Kidney capillary endothelial cell (primary cell): Measurements from ENCODE around the gene ITM2A.

Experiments
- DNase-seq: peaks from one replicate; pipeline ENCODE4 v3.0.0-alpha.2; 2018; ENCODE audit warnings: low spot score

ITM2A gene

GRCh38 chrX:79366873-79367749 lies at the start of gene ITM2A:
Gene ITM2A (minus strand): TSS chrX:79367334. CDS start chrX:79367215, 119 bp downstream.
- DNase-seq: no peak

GRCh38 chrX:79415056-79415455 lies 47.9 kb upstream of the ITM2A start:
- DNase-seq: no peak

GRCh38 chrX:79413963-79414362 lies 46.8 kb upstream of the ITM2A start:
- DNase-seq: no peak

GRCh38 chrX:79412972-79413371 lies 45.8 kb upstream of the ITM2A start:
- DNase-seq: peak; percentile 22

GRCh38 chrX:79412166-79412565 lies 45.0 kb upstream of the ITM2A start:
- no peak for DNase-seq

GRCh38 chrX:79409657-79410056 lies 42.5 kb upstream of the ITM2A start:
- no peak for DNase-seq

GRCh38 chrX:79408623-79409322 lies 41.6 kb upstream of the ITM2A start:
- no peak for DNase-seq

- peak; percentile 52 for DNase-seq
Observed at GRCh38 chrX:79400623-79401022, 33.5 kb upstream of the ITM2A start.

GRCh38 chrX:79375340-79375739 lies 8.2 kb upstream of the ITM2A start:
- DNase-seq: no peak

GRCh38 chrX:79371640-79372039 lies 4.5 kb upstream of the ITM2A start:
- DNase-seq: no peak

- DNase-seq: no peak
Observed at GRCh38 chrX:79371101-79371500, 4.0 kb upstream of the ITM2A start.

- DNase-seq: no peak
Observed at GRCh38 chrX:79369871-79370270, 2.7 kb upstream of the ITM2A start.

GRCh38 chrX:79368441-79368840 lies 1.3 kb upstream of the ITM2A start:
- no peak for DNase-seq

- no peak for DNase-seq
Observed at GRCh38 chrX:79367907-79368306, 773 bp upstream of the ITM2A start.

GRCh38 chrX:79366556-79366872 lies 620 bp downstream of the ITM2A start:
- DNase-seq: no peak

GRCh38 chrX:79365591-79365990 lies 1.5 kb downstream of the ITM2A start:
- no peak for DNase-seq

GRCh38 chrX:79364306-79364705 lies 2.8 kb downstream of the ITM2A start:
- DNase-seq: no peak

GRCh38 chrX:79361192-79361870 lies 5.8 kb downstream of the ITM2A start:
- no peak for DNase-seq

- DNase-seq: no peak
Observed at GRCh38 chrX:79336869-79337815, 30.0 kb downstream of the ITM2A start.

GRCh38 chrX:79330022-79330421 lies 37.1 kb downstream of the ITM2A start:
- no peak for DNase-seq

- DNase-seq: no peak
Observed at GRCh38 chrX:79325263-79325958, 41.7 kb downstream of the ITM2A start.
